ENCODE results near the gene RGS17.
"Not testable (repeated sequence)": the region's sequence is repeated elsewhere in the genome, so short reads cannot be mapped to it uniquely, and the experiment has no call there.

RGS17 gene

DNA sequence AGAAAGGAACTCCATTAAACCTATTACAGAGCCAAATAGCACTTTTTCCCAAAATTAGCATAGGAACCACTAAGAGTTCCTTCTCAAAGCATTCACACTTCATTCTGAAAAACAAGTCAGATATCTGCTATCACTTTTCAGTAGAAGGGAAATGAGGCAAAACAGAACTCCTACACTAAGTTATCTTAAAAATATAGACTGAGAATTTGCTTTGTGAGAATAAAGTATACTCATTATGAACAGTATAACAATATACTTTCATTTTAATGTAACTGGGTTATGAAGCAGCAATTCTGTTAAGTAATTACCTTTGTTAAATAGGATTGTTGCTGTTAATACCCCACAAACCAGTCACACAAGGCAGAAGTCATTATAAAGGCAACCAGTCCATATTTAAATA, 137.2 kb downstream of the RGS17 start:
- no peak overlapping the region for H3K4ac ChIP-seq (ENCODE audit: low read depth in 1 of 2, low read length in 2 of 2)
- no peak overlapping the region for H3K9ac ChIP-seq (ENCODE audit: low read length)
- no peak overlapping the region for H2BK5ac ChIP-seq (ENCODE audit: low read depth, low read length, poor library complexity, severe bottlenecking)
- no peaks in the 10 kb centered on the region for H3K27me3 ChIP-seq (ENCODE audit: control insufficient read depth in 1 of 2, insufficient read depth in 1 of 2, low read length in 2 of 2)
- peaks cover 4% of the 10 kb centered on the region for H3K79me1 ChIP-seq (replicated peaks; ENCODE audit: low read length, poor library complexity, severe bottlenecking)
- no peaks in the 10 kb centered on the region for H3K4me1 ChIP-seq (ENCODE audit: control insufficient read depth, insufficient read depth, low read depth, low read length)
- H3K27ac ChIP-seq (ENCODE audit: low read length, poor library complexity, severe bottlenecking): no peak overlapping the region
- no peak overlapping the region for H2AK5ac ChIP-seq (ENCODE audit: low read length, severe bottlenecking)
- no peak overlapping the region for H2AFZ ChIP-seq (ENCODE audit: low read depth, low read length)
- no peak overlapping the region for H3K4me3 ChIP-seq (ENCODE audit: insufficient read depth in 1 of 2, low read depth in 1 of 2, low read length in 2 of 2)
- no peak for DNase-seq
- no peak overlapping the region for H3K14ac ChIP-seq (ENCODE audit: low read length in 2 of 2)
- no peak overlapping the region for H4K91ac ChIP-seq (ENCODE audit: low read length)
- H3K9me3 ChIP-seq (ENCODE audit: control insufficient read depth, low read length): no peaks in the 10 kb centered on the region
- no peak overlapping the region for H4K8ac ChIP-seq (ENCODE audit: low read length)
- H3K4me2 ChIP-seq (ENCODE audit: low read length, poor library complexity, severe bottlenecking): no peak overlapping the region
- no peak overlapping the region for H2BK12ac ChIP-seq (ENCODE audit: low read length in 2 of 2)
- H2BK15ac ChIP-seq (ENCODE audit: low read depth, poor library complexity, severe bottlenecking): no peak overlapping the region
- H3K36me3 ChIP-seq (ENCODE audit: control insufficient read depth in 1 of 2, insufficient read depth in 2 of 2, low read depth in 1 of 2, low read length in 2 of 2): peaks cover 2 to 82% of the 10 kb centered on the region in 2 experiments
- no peak overlapping the region for H3K23ac ChIP-seq (ENCODE audit: low read length in 2 of 2)
- H2BK120ac ChIP-seq (ENCODE audit: low read depth, low read length): no peak overlapping the region
- no peak overlapping the region for H3K18ac ChIP-seq (ENCODE audit: low read depth in 1 of 2, low read length in 2 of 2)

DNA sequence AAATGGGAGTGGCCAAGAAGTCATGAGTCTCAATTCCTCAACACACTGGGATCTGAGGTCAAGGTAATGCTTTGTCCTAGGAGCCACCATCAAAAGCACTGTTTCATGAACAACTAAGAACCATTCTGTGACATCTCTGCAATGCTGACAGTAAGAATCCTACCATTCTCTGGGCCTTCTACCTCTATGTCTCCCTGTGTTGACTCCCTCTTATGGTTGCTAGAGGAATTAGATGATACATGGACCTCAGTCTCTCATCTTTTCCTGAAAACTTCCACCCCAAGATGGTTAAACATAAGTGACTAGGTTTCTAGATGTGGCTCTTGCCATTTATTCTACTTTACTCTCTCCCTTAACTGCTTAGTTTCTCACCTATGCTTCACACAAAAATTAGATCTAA, 137.7 kb downstream of the RGS17 start:
- H3K79me1 ChIP-seq (replicated peaks; ENCODE audit: low read length, poor library complexity, severe bottlenecking): peaks cover 4% of the 10 kb centered on the region
- peak; percentile 35 for DNase-seq
- H2BK15ac ChIP-seq (ENCODE audit: low read depth, poor library complexity, severe bottlenecking): no peak overlapping the region
- no peak overlapping the region for H3K27ac ChIP-seq (ENCODE audit: low read length, poor library complexity, severe bottlenecking)
- no peaks in the 10 kb centered on the region for H3K4me1 ChIP-seq (ENCODE audit: control insufficient read depth, insufficient read depth, low read depth, low read length)
- H3K4me2 ChIP-seq (ENCODE audit: low read length, poor library complexity, severe bottlenecking): no peak overlapping the region
- no peak overlapping the region for H2BK5ac ChIP-seq (ENCODE audit: low read depth, low read length, poor library complexity, severe bottlenecking)
- H3K9ac ChIP-seq (ENCODE audit: low read length): no peak overlapping the region
- peak overlapping the region; percentile 29 for H4K8ac ChIP-seq (ENCODE audit: low read length)
- H2AK5ac ChIP-seq (ENCODE audit: low read length, severe bottlenecking): no peak overlapping the region
- peaks cover 2 to 80% of the 10 kb centered on the region in 2 experiments for H3K36me3 ChIP-seq (ENCODE audit: control insufficient read depth in 1 of 2, insufficient read depth in 2 of 2, low read depth in 1 of 2, low read length in 2 of 2)
- H4K91ac ChIP-seq (ENCODE audit: low read length): no peak overlapping the region
- H3K27me3 ChIP-seq (ENCODE audit: control insufficient read depth in 1 of 2, insufficient read depth in 1 of 2, low read length in 2 of 2): no peaks in the 10 kb centered on the region
- H3K14ac ChIP-seq (ENCODE audit: low read length in 2 of 2): no peak overlapping the region
- no peak overlapping the region for H3K4ac ChIP-seq (ENCODE audit: low read depth in 1 of 2, low read length in 2 of 2)
- no peaks in the 10 kb centered on the region for H3K9me3 ChIP-seq (ENCODE audit: control insufficient read depth, low read length)
- H2AFZ ChIP-seq (ENCODE audit: low read depth, low read length): no peak overlapping the region
- no peak overlapping the region for H2BK12ac ChIP-seq (ENCODE audit: low read length in 2 of 2)
- no peak overlapping the region for H2BK120ac ChIP-seq (ENCODE audit: low read depth, low read length)
- no peak overlapping the region for H3K18ac ChIP-seq (ENCODE audit: low read depth in 1 of 2, low read length in 2 of 2)
- H3K23ac ChIP-seq (ENCODE audit: low read length in 2 of 2): no peak overlapping the region
- H3K4me3 ChIP-seq (ENCODE audit: insufficient read depth in 1 of 2, low read depth in 1 of 2, low read length in 2 of 2): no peak overlapping the region

DNA sequence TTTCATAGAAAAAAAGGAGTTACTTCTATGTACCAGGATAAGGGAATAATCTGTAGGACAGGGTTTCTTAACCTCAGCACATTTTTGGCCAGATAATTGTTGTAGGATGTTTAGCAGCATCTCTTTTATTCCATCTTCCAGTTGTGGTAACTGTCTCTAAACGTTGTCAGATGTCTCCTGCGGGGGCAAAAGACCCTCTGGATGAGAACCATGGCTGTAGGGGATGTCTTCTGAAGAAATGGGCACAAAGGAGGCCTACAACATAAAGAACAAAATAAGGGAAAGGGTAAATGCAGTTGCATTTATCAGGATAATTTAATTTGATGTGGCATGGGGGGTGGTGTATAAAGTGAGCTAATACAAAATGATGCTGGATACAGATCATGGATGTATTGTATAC, 144.1 kb downstream of the RGS17 start:
- Histone ChIP-seq H3K4ac (ENCODE audit: low read depth in 1 of 2, low read length in 2 of 2) (no peak overlapping the region), H2AFZ (ENCODE audit: low read depth, low read length) (no peak overlapping the region), H4K8ac (ENCODE audit: low read length) (no peak overlapping the region), H3K9me3 (ENCODE audit: control insufficient read depth, low read length) (no peaks in the 10 kb centered on the region), H3K4me3 (ENCODE audit: insufficient read depth in 1 of 2, low read depth in 1 of 2, low read length in 2 of 2) (no peak overlapping the region), H3K14ac (ENCODE audit: low read length in 2 of 2) (no peak overlapping the region), H3K79me1 (replicated peaks; ENCODE audit: low read length, poor library complexity, severe bottlenecking) (no peaks in the 10 kb centered on the region), H2BK15ac (ENCODE audit: low read depth, poor library complexity, severe bottlenecking) (no peak overlapping the region), H3K4me1 (ENCODE audit: control insufficient read depth, insufficient read depth, low read depth, low read length) (peaks cover 2% of the 10 kb centered on the region), H3K4me2 (ENCODE audit: low read length, poor library complexity, severe bottlenecking) (no peak overlapping the region), H3K27me3 (ENCODE audit: control insufficient read depth in 1 of 2, insufficient read depth in 1 of 2, low read length in 2 of 2) (no peaks in the 10 kb centered on the region), H3K36me3 (ENCODE audit: control insufficient read depth in 1 of 2, insufficient read depth in 2 of 2, low read depth in 1 of 2, low read length in 2 of 2) (peaks cover 3 to 25% of the 10 kb centered on the region in 2 experiments), H3K18ac (ENCODE audit: low read depth in 1 of 2, low read length in 2 of 2) (no peak overlapping the region), H3K27ac (ENCODE audit: low read length, poor library complexity, severe bottlenecking) (no peak overlapping the region), H2BK12ac (ENCODE audit: low read length in 2 of 2) (no peak overlapping the region), H2BK120ac (ENCODE audit: low read depth, low read length) (no peak overlapping the region), H3K23ac (ENCODE audit: low read length in 2 of 2) (no peak overlapping the region), H4K91ac (ENCODE audit: low read length) (no peak overlapping the region), H2BK5ac (ENCODE audit: low read depth, low read length, poor library complexity, severe bottlenecking) (no peak overlapping the region), H3K9ac (ENCODE audit: low read length) (no peak overlapping the region), H2AK5ac (ENCODE audit: low read length, severe bottlenecking) (no peak overlapping the region)
- DNase-seq: no peak
- 100% methylated on average over 2 of the region's 2 CpGs for WGBS

DNA sequence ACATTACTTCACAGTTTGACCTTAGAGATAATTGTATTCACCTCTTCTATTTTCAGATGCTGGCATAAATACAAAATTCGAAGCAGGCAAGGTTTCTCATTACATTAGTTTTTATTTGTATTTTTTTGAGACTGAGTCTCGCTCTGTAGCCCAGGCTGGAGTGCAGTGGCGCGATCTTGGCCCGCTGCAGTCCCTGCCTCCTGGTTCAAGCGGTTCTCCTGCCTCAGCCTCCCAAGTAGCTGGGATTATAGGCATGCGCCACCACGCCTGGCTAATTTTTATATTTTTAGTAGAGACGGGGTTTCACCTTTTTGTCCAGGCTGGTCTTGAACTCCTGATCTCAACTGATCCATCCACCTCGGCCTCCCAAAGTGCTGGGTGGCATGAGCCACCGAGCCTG, 145.8 kb downstream of the RGS17 start:
- H3K4me2 ChIP-seq (ENCODE audit: low read length, poor library complexity, severe bottlenecking); H2BK120ac ChIP-seq (ENCODE audit: low read depth, low read length); DNase-seq; H3K4me1 ChIP-seq (ENCODE audit: control insufficient read depth, insufficient read depth, low read depth, low read length); H3K9me3 ChIP-seq (ENCODE audit: control insufficient read depth, low read length); H3K4ac ChIP-seq (ENCODE audit: low read depth in 1 of 2, low read length in 2 of 2); H2BK15ac ChIP-seq (ENCODE audit: low read depth, poor library complexity, severe bottlenecking); H4K8ac ChIP-seq (ENCODE audit: low read length); H3K18ac ChIP-seq (ENCODE audit: low read depth in 1 of 2, low read length in 2 of 2); H4K91ac ChIP-seq (ENCODE audit: low read length); H3K27ac ChIP-seq (ENCODE audit: low read length, poor library complexity, severe bottlenecking); H3K79me1 ChIP-seq (replicated peaks; ENCODE audit: low read length, poor library complexity, severe bottlenecking); H2AFZ ChIP-seq (ENCODE audit: low read depth, low read length); H2BK12ac ChIP-seq (ENCODE audit: low read length in 2 of 2); H2BK5ac ChIP-seq (ENCODE audit: low read depth, low read length, poor library complexity, severe bottlenecking); H2AK5ac ChIP-seq (ENCODE audit: low read length, severe bottlenecking); H3K23ac ChIP-seq (ENCODE audit: low read length in 2 of 2); H3K27me3 ChIP-seq (ENCODE audit: control insufficient read depth in 1 of 2, insufficient read depth in 1 of 2, low read length in 2 of 2); H3K14ac ChIP-seq (ENCODE audit: low read length in 2 of 2): not testable (repeated sequence)
- H3K9ac ChIP-seq (ENCODE audit: low read length): peak overlapping the region; percentile 94
- H3K36me3 ChIP-seq (ENCODE audit: control insufficient read depth in 1 of 2, insufficient read depth in 2 of 2, low read depth in 1 of 2, low read length in 2 of 2): peaks cover 3 to 13% of the 10 kb centered on the region in 2 experiments
- WGBS: 95% methylated on average over 11 of the region's 11 CpGs
- H3K4me3 ChIP-seq (ENCODE audit: insufficient read depth in 1 of 2, low read depth in 1 of 2, low read length in 2 of 2): peak overlapping the region in 1 of 2 experiments; percentile 87

Data from mesenchymal stem cell (in vitro differentiated cells and primary cell).